Stimulated activated CD8-positive, alpha-beta memory T cell treated with anti-CD3 and anti-CD28 coated beads, Interleukin-12 subunit alpha, Interleukin-12 subunit beta, amount 100 ng/mL, for 24 hours (primary cell): ENCODE measurements around the gene OTUD4.
"Not testable (repeated sequence)": the region's sequence is repeated elsewhere in the genome, so short reads cannot be mapped to it uniquely, and the experiment has no call there.

Source experiments
- DNase-seq: peaks from one replicate; pipeline ENCODE4 v3.0.0-alpha.2; 2020; ENCODE audit errors: extremely low read depth

The OTUD4 gene

GRCh38 chr4:145178740-145179280 is 1.6 kb downstream of the OTUD4 start:
- DNase-seq: no peak

- DNase-seq: no peak
Measured at GRCh38 chr4:145177906-145178538, 2.4 kb downstream of the OTUD4 start.

GRCh38 chr4:145177511-145177905 is 2.9 kb downstream of the OTUD4 start:
- no peak for DNase-seq

- DNase-seq: no peak
Measured at GRCh38 chr4:145176641-145177432, 3.6 kb downstream of the OTUD4 start.

GRCh38 chr4:145171911-145172310 is 8.5 kb downstream of the OTUD4 start:
- no peak for DNase-seq

GRCh38 chr4:145170223-145170622 is 10.2 kb downstream of the OTUD4 start:
- no peak for DNase-seq

GRCh38 chr4:145168581-145169187 is 11.7 kb downstream of the OTUD4 start:
- DNase-seq: no peak

- DNase-seq: no peak
Measured at GRCh38 chr4:145167887-145168286, 12.5 kb downstream of the OTUD4 start.

GRCh38 chr4:145161549-145161948 is 18.8 kb downstream of the OTUD4 start:
- DNase-seq: no peak

GRCh38 chr4:145156986-145157385 is 23.4 kb downstream of the OTUD4 start:
- no peak for DNase-seq

GRCh38 chr4:145155268-145155870 is 25.0 kb downstream of the OTUD4 start:
- DNase-seq: no peak

- no peak for DNase-seq
Measured at GRCh38 chr4:145154573-145154972, 25.8 kb downstream of the OTUD4 start.

- DNase-seq: no peak
Measured at GRCh38 chr4:145153904-145154298, 26.5 kb downstream of the OTUD4 start.

- DNase-seq: no peak
Measured at GRCh38 chr4:145153181-145153903, 27.0 kb downstream of the OTUD4 start.

GRCh38 chr4:145148980-145149379 is 31.4 kb downstream of the OTUD4 start:
- DNase-seq: no peak

- DNase-seq: not testable (repeated sequence)
Measured at GRCh38 chr4:145136219-145136618, 44.2 kb downstream of the OTUD4 start.

GRCh38 chr4:145132511-145133098 is 47.8 kb downstream of the OTUD4 start:
- DNase-seq: no peak

- DNase-seq: no peak
Measured at GRCh38 chr4:145131848-145132247, 48.5 kb downstream of the OTUD4 start.

- no peak for DNase-seq
Measured at GRCh38 chr4:145130788-145131399, 49.5 kb downstream of the OTUD4 start.

GRCh38 chr4:145130130-145130529 is 50.3 kb downstream of the OTUD4 start:
- no peak for DNase-seq

GRCh38 chr4:145125396-145125795 is 55.0 kb downstream of the OTUD4 start:
- no peak for DNase-seq
